GM15510 (cell line): ENCODE results near the gene COBL.

Experiments used
- POLR2A ChIP-seq: IDR thresholded peaks from 3 replicates; pipeline ENCODE4 v1.6.1; 2011; ENCODE audit warnings: borderline replicate concordance; ENCODE audit not compliant: insufficient read length; ENCODE audit errors: extremely low read depth

The COBL gene

DNA sequence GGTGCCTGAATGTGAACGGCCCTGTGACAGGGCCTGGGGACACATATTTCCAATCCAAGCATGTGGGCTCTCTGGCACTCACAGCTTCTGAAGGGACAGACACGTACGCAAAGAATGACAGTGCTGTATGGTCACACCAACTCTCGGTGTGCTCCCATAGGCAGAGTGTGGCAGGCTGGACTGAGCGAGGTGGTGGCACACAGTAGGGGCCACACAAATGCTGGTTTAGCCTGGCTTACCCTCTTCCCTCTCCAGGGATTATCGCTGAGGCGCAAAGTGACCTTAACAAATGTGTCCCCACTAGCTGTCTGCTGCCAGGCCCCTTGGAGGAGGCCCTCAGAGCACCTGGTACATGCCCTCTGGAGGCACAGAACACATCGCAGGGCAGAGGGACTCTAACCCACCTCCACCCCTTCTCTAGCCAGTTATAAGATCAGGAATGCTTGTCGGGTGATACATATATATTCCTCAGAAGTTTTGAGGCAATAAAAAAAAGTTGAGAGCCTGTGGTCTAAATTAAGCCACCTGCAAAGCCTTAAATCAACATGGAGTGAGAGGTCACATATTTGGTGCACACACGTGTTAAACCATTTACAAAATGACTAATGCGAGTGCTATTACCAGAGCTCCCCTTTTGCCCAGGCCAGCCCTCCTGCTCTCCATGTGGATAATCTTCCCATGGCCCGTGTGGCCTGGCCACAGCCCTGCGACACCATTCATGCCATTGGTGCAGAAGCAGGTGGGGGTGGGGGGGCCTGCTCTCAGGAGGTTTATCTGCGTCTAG, 271.1 kb downstream of the COBL start:
- TF ChIP-seq POLR2A: no peak

DNA sequence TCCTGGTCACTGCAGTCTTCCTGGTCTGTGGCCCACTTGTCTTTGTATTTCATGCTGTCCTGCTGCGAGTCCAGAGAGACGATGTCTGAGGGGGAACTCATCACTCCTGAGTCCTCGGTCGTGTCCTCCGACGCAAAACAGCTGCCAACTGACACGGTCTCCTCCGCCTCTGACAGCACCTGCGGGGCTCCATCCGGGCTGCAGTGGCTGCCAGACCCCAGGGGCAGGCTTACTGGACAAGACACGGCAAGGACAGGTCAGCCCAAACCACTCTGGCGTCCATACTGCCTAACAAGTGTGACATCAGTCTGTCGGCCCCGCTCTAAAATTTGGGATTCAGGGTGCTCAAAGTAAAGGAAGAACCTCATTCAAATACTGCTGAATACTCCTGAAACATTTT, 273.1 kb downstream of the COBL start:
- no peak for TF ChIP-seq POLR2A

DNA sequence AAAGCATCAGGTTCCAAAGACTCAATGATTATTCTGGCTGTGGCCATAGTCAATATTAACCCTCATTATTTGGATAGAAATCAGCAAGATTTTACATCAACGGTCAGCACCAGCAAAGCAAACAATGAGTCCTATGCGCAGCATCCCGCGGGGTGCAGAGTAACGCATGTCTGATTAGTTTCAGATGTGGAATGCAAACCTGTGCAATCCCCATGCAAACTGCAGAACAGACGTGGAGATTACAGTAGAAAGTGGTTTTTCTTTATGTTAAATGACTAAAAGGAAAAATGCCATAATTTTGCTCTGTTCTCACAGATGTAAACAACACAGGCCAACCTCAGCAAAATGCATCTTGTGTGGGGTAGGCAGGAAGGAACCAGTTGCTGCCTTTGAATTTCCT, 275.8 kb downstream of the COBL start:
- no peak for TF ChIP-seq POLR2A

DNA sequence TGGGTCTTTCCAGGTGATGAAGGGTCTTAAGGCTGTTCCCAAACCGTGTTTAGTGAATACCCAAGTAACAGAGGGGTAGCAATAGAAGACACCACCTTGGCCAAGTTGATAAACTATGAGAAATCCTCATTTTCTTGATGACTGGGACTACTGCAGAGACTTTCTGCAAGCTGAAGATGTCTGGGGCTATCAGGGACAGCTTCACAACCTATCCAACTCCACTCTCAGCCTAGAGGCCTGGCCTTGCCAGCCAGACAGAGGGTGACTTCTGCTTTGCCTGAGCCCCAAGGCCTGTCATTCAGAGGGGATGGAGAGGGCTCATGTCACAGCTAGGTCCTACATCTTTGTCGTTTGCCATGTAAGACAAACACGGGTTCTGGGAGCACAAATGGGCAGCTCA, 278.0 kb downstream of the COBL start:
- TF ChIP-seq POLR2A: no peak

DNA sequence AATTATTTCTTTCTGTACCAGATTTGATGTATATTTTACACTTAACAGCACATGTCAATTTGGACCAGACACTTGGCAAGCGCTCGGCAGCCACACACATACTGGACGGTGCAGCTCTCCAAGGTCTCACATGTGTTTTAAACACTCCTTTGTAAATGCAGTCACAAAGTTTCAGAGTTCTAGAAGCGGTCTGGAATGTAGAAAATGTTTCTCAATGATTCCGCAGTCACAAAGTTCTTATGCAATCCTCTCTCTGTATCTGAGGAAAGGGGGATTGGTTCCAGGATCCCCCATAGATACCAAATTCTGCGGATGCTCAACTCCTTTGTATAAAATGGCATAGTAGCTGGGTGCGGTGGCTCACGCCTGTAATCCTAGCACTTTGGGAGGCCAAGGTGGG, 280.9 kb downstream of the COBL start:
- TF ChIP-seq POLR2A: no peak

DNA sequence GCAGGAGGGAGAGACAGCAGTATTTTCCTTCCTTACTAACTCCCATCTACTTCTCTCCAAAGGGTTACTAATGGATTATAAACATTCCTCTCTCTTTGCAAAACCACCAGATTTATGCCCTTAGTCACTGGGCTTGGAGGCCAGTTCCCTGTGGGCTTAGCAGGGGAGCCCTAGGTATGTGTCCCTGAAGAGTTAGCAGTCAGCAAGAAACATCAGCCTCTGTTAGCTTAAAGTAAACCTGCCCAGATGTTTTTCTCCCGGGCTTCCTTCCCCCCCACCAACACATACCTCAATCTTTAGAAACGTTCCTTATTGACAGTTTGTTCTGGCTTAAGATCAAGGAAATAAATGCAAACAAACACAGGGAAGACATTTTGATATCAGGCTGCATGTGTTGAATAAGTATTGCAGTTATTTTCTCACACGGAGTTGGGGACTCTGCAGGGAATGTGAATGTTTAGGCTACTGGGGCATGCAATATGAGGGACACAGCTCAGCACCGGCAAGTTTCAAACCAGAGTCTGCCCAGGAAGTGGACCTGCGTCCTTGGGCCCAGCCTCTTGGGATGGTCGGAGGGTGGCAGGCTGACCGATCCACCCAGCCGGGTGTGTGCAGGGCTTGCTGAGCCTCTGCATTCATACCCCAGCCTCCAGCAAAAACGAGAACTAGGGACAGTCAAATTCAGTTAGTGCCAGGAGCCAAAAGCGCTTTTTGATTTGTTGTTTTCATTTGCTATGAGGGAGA, 281.9 kb downstream of the COBL start:
- TF ChIP-seq POLR2A: no peak

DNA sequence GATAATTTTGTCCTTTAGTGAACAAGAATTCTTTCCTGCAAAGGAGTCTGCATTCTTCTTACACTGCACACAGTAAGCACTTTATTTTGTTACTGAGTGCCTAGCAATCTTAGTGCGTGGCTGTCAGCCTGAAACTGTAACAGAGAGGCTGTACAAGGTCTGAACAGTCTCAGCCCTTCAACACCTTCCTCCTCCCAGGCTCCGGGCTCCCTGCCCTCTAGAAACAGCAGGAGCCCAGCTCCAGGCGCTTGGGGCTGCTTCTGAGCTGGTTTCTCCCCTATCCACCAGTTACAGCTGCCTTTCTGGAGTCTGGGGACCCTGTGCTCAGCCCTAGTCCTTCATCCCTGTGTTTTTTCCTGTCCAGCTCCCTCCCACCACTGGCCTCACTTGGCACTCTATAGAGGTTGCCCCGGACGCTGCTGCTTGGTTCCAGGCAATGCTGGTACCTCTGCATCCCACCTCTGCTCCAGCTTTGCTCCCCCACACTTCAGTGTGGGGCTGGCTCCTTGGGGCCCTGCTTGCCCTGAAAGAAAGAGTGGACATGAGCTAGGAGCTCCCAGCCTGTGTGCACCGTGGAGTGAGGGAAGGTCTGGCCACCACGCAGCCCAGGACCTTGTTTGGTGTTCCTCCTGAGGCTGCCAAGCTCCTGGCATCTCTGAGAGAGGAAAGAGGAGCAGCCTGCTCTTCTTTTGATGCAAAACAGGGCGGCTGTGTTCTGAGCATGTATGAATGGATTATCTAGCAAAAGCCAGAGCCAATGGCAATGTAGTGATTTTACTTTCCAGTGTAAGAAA, 282.7 kb downstream of the COBL start:
- no peak for TF ChIP-seq POLR2A

DNA sequence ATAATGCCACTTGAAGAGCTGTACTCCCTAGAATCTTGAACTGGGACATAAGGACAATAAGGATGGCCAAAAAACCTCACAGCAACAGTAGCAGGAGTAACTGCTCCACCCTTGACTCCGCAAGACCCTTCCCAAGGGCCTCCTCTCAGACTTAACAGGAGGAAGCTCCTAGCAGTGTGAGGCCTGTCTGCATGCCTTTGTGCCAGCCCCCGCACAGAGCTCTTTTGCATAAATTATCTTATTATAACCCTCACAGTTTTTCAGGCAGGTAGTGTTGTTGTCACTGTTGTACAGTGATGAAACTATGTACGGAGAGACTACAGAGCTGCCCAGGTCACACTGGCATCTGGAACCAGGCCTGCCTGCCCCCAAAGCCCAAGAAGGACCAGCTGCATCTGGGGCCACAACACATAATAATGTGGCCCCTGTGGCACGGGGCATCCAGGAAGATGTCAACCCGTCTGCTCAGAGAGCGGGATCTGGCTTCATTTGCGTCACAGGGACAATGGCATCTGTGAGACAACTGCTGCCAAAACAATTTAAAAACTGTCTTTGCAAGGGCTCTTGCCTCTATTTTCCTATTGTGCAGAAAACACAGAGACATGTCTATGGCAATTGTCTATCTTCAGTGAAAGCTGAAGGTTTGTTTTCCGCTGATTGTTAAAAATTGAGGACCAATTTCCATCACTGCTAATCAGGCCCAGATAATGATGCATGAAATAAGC, 284.7 kb downstream of the COBL start:
- no peak for TF ChIP-seq POLR2A

DNA sequence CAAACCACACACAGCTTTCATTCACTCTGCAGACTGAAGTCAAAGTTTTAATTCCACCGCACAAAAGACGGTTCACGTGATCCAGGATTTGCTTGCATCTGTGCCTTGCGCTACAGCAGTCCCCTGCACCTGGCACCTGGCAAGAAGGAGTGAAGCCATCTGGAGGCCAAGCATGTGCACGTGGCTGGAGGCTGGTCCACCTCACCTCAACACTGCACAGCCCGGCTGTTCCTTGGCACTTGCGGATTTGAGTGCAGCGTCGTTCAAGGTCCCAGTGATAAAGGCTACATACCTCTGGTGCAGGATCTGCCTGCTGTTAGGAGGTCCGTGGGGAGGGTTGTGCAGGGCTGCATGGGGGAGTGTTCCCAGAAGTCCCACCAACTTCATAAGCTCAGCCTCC, 285.4 kb downstream of the COBL start:
- no peak for TF ChIP-seq POLR2A

DNA sequence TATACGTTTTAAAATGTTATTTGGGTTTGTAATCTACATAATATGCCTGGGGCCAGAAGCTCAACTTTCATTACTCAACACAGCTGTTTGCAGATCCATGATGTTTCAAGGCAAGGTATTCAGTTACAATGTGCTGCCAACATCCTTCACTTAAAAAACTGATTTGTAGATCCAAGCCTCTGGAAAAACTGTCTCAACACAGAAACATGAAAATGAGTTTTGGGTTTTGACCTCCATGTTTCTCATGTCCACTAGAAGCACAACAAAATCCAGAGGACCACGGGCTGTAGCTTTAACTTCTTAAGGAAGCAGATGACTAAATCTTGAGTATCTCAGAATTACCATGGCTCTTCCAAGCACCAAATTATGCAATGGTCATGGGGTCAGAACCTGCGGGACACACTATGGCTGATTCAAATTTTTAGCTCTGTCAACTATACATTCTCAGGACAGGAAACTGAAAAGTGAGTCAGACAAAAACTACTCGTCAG, 286.9 kb downstream of the COBL start:
- no peak for TF ChIP-seq POLR2A

DNA sequence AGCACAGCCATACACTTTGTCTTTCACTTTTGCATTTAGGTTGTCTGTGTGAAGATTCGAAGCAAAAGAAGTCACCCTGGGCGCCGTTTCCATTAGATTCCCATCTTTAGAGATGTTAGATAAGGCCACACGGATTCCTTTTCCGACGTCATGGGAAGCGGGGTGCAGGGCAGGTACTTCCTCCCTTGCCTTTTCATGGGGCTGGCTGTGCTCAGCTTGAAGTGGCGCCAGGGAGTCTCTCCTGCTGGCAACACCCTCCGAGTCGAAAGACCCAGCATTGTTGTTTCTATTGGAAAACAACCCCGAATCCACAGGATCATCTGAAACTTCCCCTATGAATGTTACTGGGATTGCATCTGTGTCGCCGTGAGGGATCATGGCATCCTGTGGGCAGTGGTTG, 287.5 kb downstream of the COBL start:
- no peak for TF ChIP-seq POLR2A

DNA sequence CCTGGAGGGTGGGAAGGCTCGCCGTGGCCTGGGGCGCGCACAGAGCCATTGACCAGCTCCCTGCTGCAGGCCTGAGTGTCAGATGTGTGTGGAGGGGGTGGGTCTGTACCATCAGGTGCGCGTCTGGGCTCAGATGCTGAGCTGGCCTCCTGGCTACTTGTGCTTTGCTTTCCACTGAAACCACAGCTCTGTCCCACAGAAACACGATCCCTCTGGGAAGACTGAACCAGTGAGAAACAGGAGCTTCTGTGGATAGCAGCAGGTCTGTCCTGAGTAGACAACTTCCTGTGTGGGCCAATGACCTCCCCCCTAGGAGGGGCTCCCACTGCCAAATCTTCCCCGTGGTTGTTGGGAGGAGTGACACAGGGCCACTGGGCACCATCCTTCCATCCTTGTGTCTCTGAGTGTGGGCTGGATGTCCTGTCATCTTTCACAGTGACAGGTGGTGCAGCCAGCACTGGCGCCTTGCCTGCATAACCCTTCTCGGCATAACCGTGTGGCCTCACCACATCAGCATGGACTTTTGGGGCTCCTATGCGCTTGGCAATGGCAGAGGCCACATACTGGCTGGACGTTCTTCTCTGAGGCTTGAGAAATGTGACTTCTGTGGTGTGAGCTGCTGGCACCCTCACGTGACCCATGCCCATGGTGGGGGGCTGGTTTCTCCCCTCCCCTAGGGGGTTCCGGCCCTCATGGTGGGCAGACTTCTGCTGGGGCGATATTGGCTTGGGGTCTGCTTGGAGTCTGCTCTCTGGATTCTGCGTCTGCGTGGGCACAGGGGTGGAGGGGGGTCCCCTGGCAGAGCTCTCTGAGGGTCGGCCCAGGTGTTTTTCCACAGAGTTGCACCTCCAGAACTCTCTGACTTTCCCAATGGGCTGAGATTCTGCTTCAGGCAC, 288.4 kb downstream of the COBL start:
- no peak for TF ChIP-seq POLR2A

DNA sequence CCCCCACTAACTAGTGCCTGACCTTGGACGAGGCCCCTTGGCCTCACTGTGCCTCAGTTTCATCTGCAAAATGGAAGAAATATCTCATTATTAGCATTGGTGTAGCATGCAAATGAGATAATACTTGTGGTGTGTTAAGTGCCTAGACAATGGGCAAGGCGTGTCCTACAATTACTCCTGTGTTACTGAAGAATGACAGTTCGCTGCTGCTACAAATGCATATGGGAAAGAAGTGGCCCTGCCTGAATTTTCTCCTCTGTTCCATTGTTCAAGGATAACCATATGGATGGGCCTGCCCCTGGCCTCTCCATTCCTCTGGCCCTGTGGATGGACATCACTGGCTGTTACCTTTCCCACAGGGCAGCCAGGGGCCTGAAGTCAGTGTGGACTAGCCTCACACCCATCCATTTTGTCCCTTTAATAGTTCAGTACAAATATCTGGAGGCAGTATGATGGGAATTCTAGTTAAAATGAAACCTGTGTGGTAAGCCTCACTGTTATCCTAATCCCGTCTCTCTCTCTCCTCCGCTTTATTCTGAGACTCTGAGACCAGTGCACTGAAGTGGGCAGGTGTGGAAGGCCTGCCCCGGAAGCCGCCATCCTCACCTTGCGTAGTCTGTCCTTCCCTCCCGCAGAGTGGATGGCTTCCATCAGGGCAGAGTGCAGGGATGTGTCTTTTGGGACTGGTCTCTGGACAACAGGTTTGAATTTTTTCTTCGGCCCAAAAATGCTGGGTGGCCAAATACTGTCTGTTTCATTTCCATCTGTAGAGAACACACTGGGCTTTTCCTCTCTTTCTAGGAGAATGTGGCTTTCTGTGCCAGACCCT, 289.3 kb downstream of the COBL start:
- TF ChIP-seq POLR2A: no peak
